HT-29 (cell line): Measurements from ENCODE around the gene BPIFB1. TPM values are rescaled to one million over a fixed set of nuclear protein-coding genes. Genes with fewer than 3 reads are reported as not detected.

Source experiments
- DNase-seq: peaks from one replicate; pipeline ENCODE4 v3.0.0-alpha.2; 2015; ENCODE audit warnings: low spot score
- total RNA-seq: library from RNA; depleted of rRNA; stranded (reverse); fragments of >200 nt; shearing (Covaris generic); gene quantifications from 2 replicates; pipeline ENCODE4 v1.2.3, GENCODE V29; 2014

Gene BPIFB1
- total RNA-seq, 1 experiment from 2014 or later: not detected

DNA sequence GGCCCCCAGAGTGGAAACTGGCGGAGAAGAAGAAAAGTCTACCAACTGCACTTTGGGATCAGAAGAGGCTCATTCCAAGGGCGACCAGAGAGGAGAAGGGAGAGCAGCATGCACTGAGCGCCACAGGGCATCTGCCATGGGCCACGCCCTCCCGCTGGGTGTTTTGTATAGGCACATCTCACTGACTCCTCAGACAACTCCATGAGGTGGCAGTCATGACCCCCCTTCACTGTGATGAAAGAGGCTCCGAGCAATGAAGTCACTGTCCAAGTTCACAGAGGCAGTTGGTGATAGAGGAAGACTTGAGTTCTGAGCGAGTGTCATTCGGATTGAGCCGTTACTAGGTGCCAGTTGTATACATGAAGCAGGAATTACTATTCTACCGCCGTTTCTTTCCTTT lies 15.4 kb downstream of the BPIFB1 start:
- no peak for DNase-seq

DNA sequence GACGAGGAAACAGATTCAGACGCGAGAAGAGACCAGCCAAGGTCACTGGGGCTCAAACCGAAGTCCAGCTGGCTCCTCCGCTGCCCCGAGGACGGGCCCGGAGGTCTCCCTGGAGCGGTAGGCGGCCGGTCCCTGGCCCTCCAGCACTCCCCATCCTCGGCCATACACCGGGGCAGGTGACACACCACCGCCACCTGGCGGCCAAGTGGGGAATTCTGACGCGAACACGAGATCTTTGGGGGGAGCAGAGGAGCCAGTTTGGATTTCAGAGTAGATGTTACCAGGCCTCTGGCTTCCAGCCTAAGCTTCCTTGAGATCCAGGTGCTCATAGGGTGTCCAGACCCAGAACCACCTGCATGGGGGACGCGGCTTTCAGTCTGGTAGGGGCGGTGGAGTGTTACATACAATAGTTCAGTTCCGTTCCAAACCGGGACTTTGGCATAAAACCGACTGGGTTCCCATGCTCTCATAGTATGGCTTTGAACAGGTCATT lies 16.1 kb downstream of the BPIFB1 start:
- DNase-seq: peak; percentile 83

DNA sequence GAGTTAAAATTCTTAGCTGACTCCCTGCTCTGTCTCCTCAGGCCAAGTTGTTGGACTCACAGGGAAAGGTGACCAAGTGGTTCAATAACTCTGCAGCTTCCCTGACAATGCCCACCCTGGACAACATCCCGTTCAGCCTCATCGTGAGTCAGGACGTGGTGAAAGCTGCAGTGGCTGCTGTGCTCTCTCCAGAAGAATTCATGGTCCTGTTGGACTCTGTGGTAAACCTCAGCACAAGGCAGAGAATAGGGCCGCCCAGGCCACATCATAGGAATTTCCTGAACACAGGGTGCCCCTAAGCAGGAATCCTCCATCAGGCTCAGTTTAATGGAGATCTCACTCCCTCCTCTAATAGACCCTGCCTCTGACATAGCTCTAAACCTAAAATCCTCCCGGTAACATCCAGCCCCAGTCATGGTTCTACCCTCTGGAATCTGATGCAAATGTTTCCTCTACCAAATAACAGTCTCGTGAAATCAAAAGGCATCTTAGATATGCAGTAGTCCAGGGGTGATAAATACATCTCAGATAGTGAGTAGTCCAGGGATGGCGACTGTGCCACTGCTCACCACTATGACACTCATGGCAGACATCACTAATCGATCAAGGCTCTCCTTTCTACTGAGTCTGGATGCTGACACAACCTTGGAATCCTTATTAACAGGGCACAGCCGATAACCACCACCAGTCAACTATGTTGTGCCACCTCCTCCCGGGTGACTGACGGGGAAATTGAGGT lies 18.3 kb downstream of the BPIFB1 start:
- no peak for DNase-seq

DNA sequence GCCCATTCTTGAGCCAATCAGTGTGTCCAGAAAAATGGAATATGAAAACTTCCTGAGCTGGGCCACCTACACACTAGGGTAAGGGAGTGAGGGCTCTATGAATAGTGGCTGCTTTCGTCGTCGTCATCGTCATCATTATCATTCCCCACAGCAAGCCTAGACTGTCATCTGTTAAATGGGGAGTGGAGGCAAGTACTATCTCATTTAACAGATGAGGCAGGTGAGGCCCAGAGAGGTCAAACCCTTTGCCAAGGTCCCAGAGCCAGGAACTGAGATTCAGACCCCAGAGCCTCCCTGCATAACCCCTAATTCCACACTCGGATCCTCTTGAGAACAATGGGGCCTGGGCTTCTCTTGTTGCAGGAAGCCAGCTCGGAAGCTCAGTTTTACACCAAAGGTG lies 20.6 kb downstream of the BPIFB1 start:
- DNase-seq: no peak

DNA sequence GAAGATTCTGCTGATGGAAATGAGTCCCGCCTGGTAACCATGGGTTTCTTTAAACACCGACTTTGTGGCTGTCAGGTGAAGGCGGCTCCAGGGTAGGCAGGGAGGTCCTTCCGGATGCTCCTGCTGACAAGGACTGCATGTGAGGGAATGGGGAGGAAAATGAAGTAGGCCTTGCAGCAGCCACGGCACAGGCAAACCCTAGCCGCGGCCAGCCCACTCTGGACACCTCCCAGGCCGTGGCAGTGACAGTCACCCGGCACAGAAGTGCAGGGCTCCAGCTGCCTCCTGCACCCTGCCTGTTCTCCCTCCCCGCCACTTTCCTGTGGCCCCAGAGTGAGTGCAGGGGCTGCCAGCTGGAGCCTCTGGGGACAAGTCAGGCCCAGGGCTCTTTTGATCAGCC lies 21.0 kb downstream of the BPIFB1 start:
- DNase-seq: no peak

DNA sequence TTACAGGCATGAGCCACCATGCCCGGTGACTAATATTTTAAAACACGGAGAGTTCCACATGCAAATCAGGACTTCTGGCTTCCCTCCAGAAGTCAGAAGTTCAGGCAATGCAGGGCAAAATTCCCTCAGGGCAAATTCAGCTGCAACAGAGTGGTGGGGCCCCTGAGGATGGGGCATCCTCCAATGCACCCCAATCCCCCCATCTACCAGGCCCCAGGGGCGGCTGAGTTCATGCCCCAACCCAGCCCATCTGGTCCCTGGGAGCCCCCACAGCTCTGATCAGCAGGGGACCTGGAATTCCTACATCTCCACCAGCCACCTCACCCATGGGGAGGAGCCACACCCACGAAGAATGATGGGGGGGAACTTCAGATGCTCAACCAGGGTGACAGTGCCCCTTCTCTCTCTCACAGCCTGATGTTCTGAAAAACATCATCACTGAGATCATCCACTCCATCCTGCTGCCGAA lies 22.6 kb downstream of the BPIFB1 start:
- no peak for DNase-seq

DNA sequence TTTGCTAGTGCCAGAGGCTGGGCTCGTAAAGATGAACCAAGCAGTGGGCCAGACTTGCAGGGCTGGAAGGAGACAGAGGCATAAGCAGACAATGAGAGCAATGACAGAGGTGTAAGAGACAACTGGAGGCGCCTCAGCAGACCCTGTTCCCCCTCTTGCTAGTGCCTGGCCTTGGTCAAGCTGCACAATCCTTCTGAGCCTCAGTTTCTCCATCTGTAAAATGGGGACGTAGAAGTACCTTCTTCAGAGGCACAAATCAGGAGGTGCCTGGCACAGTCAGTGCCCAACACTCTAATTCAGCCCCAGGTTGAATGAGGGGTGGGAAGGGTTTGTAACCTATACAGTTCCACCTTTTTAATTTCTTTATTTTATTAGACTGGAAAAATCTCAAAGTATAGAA lies 23.2 kb downstream of the BPIFB1 start:
- DNase-seq: no peak

DNA sequence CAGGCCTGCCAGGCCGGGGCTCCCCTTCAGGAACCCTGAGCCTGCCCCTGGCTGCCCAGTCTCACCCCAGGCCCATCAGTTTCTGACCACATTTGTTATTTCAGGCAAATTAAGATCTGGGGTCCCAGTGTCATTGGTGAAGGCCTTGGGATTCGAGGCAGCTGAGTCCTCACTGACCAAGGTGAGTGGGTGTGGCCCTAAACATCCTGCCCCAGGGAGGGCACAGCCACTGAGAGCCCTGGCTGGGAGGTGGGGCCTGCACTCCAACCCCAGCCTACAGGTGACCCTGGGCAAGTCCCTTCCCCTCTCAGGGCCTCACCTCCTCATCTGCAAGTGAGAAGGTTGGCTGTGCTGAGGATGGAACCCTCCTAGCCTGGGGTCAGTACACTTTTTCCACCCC lies 23.8 kb downstream of the BPIFB1 start:
- no peak for DNase-seq

DNA sequence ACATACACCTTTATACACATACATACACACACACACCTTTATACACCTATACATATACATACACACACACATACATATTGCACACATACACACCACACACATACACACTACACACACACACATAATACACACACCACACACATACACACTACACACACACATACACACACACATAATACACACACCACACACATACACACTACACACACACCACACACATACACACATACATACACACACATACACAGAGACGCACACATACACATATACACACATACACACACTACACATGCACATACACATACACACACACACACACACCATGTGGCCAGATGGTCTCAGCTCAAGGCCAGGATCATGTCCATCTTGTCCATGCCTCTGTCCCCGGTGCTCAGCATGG lies 25.7 kb downstream of the BPIFB1 start:
- DNase-seq: no peak

DNA sequence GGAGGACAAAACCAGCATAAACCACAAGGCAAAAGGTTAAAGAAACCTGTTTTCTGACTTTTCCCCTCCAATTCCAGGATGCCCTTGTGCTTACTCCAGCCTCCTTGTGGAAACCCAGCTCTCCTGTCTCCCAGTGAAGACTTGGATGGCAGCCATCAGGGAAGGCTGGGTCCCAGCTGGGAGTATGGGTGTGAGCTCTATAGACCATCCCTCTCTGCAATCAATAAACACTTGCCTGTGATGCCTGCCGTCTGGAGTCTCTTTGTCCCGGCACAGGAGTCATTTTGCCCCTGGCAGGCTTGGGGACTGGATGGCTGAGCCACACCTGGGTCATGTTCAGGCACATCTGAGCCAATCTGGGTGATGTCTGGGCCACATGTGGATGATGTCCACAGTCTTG lies 26.6 kb downstream of the BPIFB1 start:
- no peak for DNase-seq

DNA sequence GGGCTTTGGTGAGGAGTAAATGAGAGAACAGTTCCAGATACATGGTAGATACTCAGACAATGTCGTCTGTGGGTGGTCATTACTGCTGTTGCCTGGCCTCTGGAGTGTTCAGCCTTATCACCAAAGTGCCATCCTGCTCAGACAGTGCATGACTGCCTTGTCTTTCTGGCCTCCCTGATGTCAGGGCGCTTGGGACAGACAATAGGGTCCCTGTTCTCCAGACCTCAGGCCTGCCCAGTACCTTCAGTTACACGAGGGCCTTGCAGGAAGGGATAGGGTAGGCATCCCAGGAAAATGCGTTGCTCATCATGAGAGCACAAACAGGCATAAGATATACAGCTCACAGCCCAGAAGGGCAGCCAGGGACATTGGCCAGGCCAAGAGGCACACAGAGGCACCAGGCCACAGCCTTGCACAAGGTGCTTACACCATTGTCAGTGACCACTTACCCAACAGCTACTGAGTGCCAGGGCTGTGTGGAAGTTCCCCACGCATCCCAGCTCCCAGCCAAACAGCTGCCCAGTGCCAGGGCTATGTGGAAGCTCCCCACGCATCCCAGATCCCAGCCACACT lies 27.4 kb downstream of the BPIFB1 start:
- DNase-seq: no peak

DNA sequence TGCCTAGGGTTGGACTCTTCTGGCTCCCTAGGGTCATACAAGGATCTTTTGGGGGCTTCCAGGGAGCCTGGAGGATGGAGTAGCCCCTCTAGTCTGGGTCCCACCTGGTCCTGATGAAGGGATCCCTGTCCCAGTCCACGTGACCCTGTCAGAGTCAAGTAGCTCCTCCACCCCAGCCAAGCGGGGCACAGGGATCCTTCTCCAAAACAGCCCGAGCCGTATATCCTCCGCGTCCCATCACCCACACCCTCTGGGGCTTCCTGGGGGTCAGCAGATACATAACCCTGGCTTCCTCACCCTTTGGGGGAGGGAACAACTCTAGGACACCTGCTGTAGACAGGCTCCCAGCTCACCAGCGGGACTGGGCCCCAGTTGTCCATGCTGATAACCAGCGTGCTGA lies 28.0 kb downstream of the BPIFB1 start:
- no peak for DNase-seq

DNA sequence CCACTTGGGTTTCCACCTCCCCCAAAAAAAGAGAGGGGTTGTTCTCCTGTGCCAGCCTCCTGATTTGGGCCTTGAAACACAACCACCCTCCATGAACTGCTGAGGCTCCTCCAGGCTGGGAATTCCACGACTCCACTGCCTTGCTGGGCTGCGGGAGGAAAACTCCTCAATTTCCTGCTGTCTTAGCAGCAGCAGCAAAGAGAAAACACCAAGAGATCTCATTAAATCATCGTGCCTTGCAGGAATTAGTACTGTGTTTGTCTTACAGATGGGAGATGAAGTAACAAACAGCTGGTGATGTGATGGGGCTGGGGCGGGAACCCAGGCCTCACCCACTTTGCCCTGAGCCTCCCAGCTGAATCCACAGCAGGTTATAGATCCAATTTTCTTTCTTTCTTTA lies 29.0 kb downstream of the BPIFB1 start:
- no peak for DNase-seq

DNA sequence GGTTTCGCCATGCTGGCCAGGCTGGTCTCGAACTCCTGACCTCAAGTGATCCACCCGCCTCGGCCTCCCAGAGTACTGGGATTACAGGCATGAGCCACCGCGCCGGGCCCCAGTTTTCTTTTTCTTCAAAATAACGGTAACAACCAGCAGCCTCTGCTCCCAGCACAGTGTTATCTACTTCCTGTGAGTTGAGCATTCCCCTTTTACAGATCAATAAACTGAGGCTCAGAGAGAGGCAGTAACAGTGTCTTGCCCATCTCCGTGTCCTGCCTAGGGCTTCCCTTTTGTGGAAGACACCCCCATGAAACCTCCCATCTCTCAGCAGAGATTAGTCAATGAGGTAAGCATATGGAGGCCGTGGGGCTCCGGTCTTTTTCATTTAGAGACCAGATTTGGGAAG lies 29.6 kb downstream of the BPIFB1 start:
- DNase-seq: no peak

DNA sequence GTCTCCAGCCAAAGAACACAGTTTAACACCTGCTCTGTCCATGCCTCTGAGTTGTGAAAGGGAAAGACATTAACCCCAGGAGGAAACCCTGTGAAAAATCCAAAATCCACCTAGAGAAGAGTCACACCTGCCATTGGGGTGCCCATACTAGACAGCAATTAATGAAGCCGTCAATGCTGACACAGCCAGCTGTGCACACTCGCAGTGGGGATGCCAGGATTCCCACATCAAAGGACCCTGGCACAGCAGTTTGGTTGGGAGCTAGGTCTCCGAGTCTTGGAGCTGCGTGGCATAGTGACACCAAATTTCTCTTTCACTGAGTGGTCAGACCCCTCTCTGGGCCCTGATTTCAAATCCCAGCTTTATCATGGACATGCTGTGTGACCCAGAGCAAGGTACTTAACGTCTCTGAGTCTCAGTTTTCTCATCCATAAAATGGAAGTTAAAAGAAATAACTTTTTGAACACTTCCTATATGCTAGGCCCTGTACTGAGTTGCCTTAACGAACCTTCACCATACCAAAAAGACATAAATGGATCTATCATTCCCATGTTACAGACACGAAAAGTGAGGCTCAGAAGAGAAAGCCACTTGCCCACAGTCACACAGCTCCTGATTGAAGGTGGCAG lies 30.8 kb downstream of the BPIFB1 start:
- DNase-seq: no peak

DNA sequence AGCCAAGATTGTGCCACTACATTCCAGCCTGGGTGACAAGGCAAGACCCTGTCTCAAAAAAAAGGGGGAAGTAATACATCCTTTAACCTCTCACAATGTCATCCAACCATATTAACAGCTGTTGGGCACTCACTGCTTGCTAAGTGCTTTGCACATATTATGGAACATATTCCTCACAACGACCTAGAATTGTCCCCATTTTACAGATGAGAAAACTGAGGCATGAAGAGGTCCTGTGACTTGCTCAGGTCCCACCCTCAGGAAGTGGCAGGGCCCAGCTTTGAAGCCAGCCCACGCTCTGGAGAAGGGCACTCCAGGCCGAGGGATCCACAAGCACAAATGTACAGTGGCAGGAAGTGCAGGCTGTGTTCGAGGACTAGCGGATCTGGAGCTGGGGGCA lies 33.3 kb downstream of the BPIFB1 start:
- no peak for DNase-seq

DNA sequence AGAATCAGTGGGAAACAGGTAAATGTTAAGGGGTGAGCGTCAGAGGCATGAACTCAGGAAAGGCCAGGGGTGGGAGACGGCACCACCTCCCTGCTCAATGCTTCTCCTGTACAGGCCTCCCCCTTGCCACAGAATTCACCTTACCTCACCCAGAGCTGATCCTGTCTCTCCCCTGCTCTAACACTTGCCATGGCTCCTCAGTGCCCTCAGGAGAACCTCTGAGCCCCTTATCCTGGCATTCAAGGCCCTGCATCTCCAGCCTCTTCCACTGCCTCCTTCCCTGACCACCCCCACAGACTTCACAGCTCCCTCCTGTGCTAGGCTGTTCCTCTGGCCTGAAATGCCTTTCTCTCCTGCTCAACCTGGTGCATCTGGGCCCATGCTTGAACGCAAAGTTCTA lies 33.9 kb downstream of the BPIFB1 start:
- no peak for DNase-seq

DNA sequence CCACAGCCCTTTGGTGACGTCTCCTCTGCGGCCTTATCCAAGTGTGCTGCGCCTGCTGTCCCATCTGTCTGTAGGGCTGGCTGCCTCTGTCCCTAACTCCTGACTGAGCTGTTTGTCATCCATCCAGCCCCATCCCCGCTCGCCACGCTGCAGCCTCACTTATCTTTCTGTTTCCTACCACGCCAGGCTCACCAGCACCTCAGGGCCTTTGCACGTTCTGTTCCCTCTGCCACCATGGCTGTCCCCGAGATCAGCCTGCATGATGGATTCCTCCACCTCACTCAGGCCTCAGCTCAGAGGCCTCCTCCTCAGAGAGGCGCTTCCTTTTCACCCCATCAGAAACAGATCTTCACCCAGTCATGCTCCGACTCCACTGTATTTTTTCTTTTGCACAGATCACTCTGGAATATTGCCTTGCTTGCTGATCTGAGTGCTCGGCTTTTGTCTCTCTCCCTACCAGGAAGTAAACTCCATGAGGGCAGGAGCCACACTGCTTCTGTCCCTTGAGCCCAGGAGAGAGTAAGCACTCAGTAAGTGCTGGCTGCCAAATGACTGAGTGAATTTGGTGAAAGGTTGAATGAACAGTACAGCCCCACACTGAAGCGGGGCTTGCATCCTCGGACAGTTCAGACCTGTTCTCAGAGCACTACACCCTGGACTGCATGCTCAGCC lies 34.5 kb downstream of the BPIFB1 start:
- no peak for DNase-seq

DNA sequence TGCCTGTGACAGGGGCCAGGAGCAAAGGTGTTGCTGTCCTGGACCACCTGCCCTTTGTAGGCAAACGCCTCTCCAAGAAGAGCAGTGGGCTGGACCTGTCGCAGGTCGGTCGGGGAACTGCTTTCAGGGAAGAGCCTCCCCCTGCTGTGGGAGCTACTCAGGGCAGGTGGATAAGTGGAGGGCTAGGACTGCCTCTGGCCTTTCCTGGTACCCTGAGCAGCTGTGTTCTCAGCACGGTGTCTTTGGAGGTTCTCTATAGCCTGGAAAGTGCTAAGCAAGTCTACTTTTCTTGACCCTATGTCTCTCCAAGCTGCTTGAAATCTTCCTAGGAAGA lies 35.0 kb downstream of the BPIFB1 start:
- DNase-seq: no peak

DNA sequence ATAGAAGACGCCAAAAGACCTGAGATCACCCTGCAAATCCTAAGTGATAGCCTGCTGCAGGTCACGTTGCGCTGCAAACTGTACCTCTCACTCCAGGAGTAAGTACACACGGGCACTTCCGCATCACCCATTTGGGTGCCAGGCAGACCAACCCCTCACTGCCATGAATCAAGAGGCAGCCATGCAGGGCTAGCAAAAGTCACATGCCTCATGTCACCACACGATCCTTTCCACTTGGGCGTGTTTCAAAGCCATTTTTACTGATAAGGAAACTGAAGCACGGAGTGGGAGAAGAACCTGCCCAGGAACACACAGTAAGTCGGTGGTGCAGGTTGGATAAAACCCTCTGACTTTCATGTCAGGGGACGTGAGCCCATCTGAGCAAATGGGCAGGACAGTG lies 37.0 kb downstream of the BPIFB1 start:
- DNase-seq: no peak

DNA sequence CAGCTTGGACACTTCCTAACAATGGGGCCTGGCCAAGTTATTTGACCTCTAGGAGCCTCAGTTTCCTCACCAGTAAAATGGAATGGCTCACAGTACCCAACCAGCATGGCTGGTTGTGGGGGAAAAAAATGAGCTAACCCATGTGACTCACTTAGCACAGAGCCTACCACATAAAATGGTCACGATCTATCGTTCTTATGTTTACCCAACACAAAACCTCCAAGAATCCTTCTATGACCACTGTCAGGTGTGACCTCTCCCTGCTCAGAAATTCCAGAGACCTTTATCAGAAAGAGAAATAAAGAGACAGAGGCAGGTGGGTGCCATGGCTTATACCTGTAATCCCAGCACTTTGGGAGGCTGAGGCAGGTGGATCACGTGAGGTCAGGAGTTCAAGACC lies 39.4 kb downstream of the BPIFB1 start:
- no peak for DNase-seq

DNA sequence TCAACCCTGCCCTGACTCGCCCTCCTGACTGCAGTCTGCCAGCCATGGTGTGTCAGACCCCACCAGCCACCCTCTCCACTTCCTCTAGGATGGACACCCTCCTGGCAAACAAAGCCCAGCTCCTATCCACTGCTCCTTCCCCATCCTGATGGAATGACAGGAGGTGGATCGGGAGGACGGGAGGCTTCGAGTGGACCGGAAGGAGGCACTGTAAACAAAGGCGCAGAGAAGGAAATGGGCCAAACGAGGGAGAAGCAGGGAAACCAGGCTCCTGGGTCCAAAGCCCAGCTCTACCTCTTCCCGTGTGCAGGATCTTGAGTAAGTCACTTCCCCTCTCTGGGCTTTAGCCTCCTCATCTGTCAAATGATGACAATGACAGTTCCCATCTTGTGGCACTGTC lies 40.2 kb downstream of the BPIFB1 start:
- no peak for DNase-seq

DNA sequence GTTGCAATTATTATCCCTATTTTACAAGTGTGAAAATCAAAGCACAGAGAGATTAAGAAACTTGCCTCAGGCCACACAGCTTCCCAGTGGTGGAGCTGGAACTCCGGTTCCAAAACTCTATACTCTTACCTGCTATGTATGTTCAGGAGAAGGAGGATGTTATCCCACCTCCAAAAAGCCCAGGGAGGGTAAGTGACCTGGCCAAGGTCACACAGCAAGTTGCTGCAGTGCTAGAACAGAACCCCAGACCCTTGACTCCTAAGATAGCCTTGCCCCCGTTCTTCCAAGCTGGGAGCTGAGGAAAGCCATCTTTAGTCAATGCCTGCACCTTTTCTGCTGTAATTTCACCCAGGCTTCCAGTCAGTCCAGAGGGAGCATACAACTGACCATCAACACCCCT lies 42.3 kb downstream of the BPIFB1 start:
- DNase-seq: no peak
